Measurements from ENCODE around the gene CAMK1D.

GRCh38 chr10:12743941-12744340, 394.6 kb downstream of the CAMK1D start:
- no peak for TF ChIP-seq CTCF (conservative IDR thresholded peaks at IDR 0.05; ENCODE audit: low read depth in 2 of 2)
- no peak for TF ChIP-seq EZH2 (IDR thresholded peaks at IDR 0.05; ENCODE audit: low read depth, unreplicated experiment)
- no peak for TF ChIP-seq CREB1 (CRISPR knock-in tag; IDR thresholded peaks at IDR 0.05; ENCODE audit: low read depth)
- no peak for TF ChIP-seq REST (IDR thresholded peaks at IDR 0.05; ENCODE audit: unreplicated experiment)
- no peak for TF ChIP-seq ZNF331 (CRISPR knock-in tag; IDR thresholded peaks at IDR 0.05; ENCODE audit: low read depth)
- TF ChIP-seq POLR2AphosphoS5 (IDR thresholded peaks at IDR 0.05; ENCODE audit: low read depth) = no peak
- no peak for TF ChIP-seq EZH2phosphoT487 (IDR thresholded peaks at IDR 0.05; ENCODE audit: unreplicated experiment)
- TF ChIP-seq STAT1 (IDR thresholded peaks at IDR 0.05; ENCODE audit: unreplicated experiment) = no peak
- no peak for TF ChIP-seq JUNB (IDR thresholded peaks at IDR 0.05; ENCODE audit: unreplicated experiment)
- TF ChIP-seq NANOG (IDR thresholded peaks at IDR 0.05; ENCODE audit: borderline replicate concordance) = no peak
- TF ChIP-seq ETS1 (IDR thresholded peaks at IDR 0.05) = no peak
- no peak for TF ChIP-seq ZNF114 (CRISPR knock-in tag; IDR thresholded peaks at IDR 0.05)
